Pancreas (tissue), 10 donors: ENCODE data around the gene NT5C3A. TPM values are rescaled to one million over a fixed set of nuclear protein-coding genes. Genes with fewer than 3 reads are reported as not detected.
A peak's percentile ranks its signal among the peaks of the same experiment; 100 is the strongest.

Experiments
- ATAC-seq, 4 donors: fragments of 200-7000 bp; cut with Tn5 transposase; one replicate each; pipeline versions ENCODE4 v1.8.0 to v1.9.1; 2020; ENCODE audit warnings: mild to moderate bottlenecking in 4 of 4, moderate library complexity in 4 of 4
- DNase-seq, 6 donors: peaks; one replicate each; pipeline ENCODE4 v3.0.0-alpha.2; 2020
- FAIRE-seq: peaks from 2 replicates; lab custom pipeline; 2012; peaks lifted over from hg19 to GRCh38; lab: Jason Lieb, UNC
- H3K27ac ChIP-seq, 4 donors: fragments of 200-600 bp; sonication (generic); 1 replicate in 3 of 4; 2 replicates in 1 of 4; pipeline versions ENCODE4 v1.5.0 to v1.8.0; 2020
- H3K27me3 ChIP-seq, 4 donors: fragments of 200-600 bp; one replicate each; pipeline ENCODE4 v1.8.0; 2021
- H3K36me3 ChIP-seq, 3 donors: fragments of 200-600 bp; sonication (generic) in 1 of 3; one replicate each; pipeline versions ENCODE4 v1.5.0 to v1.8.0; 2020 to 2021
- H3K4me1 ChIP-seq, 3 donors: fragments of 200-600 bp; one replicate each; pipeline ENCODE4 v1.8.0; 2021
- H3K4me3 ChIP-seq, 4 donors: fragments of 200-600 bp; sonication (generic) in 2 of 4; one replicate each; pipeline versions ENCODE4 v1.5.0 to v1.8.0; 2020 to 2021
- H3K9me3 ChIP-seq, 4 donors: fragments of 200-600 bp; one replicate each; pipeline ENCODE4 v1.8.0; 2021
- WGBS, 2 donors: extraction: QIAGEN DNeasy Blood & Tissue Kit; methylation state at CpG; one replicate each; pipeline ENCODE4 v1.1.7; 2013; 5-methylcytosine and 5-hydroxymethylcytosine counted together
- intact Hi-C, 3 donors: fragments of 100-400 bp; cut with DNase I; formaldehyde crosslinking; loops; one replicate each; pipeline versions ENCODE4 v1.11.1 to v1.14.2; 2022
- polyA plus RNA-seq, 2 donors: library from polyadenylated mRNA; stranded (reverse); fragments of 200-250 nt; gene quantifications; one replicate each; pipeline ENCODE4 v1.2.3, GENCODE V29; 2013
- total RNA-seq, 6 donors: library from RNA; stranded (reverse); fragmentation: NEBNext Ultra II Directional in 4 of 6; extraction: Animal tissue kit (Norgen Biotek cat#: 25700) in 4 of 6; gene quantifications; one replicate each; pipeline versions ENCODE4 v1.2.1 to v1.2.4, GENCODE V29; 2021 to 2023
- TF ChIP-seq, protein P1 (sequence below), 4 donors: fragments of 200-600 bp; sonication (generic) in 3 of 4; IDR thresholded peaks; one replicate each; pipeline versions ENCODE4 v1.5.0 to v1.8.0; 2021; ENCODE audit warnings: antibody characterized with exemption in 4 of 4
- donor health status: healthy with polysubstance abuse.
- donor health status: DM: no; HTN: no; CAD: no; lungs with moderate emphysema.
- donor health status: DM: no; HTN: no; CAD: no.
- donor health status: control.
- donor health status: control.
- donor health status: Bipolar disorder and iron deficiency.
- donor health status: DM: yes; HTN: yes; CAD: no.
- donor health status: DM: no; HTN: no; CAD: no.
- donor health status: DM: no; HTN: no; CAD: no.
- donor health status: DM: yes; HTN: yes; CAD: no.

Gene NT5C3A
- total RNA-seq: 10 to 100 TPM; 15.6 to 30.3 (median 24.6) TPM
- polyA plus RNA-seq: 10 to 100 TPM; 13.8 to 25.1 TPM

DNA sequence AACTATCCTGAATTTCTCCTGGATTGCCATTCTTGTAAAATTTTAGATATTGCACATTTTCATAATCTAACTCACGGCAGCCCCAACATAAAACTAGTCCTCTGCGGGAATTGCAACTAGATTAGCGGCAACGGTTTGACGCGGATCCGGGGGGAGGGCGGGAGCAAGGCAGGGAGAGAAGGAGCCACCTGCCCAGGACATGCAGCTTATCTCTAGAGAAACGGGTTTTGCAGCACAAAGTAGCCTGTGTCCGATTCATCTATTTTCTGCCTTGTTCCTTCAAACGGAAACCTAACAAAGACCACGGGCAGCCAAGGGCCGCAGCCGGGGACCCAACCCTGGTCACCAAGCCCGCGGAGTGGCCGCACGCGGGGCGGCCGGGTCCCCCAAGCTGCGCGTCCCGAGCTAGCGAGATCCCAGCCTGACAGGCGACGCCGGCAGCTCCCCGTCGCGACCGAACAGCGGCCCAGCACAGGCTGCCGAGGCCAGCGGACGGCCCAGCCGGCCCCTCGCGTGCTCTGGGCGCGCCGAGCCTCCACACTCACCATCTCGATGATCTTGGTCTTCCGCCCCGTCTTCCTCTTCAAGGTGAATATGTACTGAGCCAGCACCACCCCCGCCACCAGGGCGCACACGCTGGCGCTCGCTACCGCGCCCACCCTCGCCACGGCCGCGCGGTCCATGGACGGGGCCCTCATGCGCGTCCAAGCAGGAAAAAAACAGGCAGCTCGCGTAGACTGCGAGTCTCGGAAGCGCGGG lies at the start of gene NT5C3A:
NT5C3A (minus strand) TSS at position 754 of the 759 bp plus-strand sequence; CDS start at position 683, 71 bp downstream.
- peaks cover 4 to 16% (median 11%) of the 10 kb centered on the region in 3 donors for H3K4me1 ChIP-seq
- intact Hi-C loops: loop anchor here in 1 of 3 donors (10.0 kb wide), 1 partner anchor 107 kb away; the partner anchor contains the start of gene FKBP9
- no peaks in the 10 kb centered on the region for H3K36me3 ChIP-seq
- DNase-seq: peak in 4 of 6 donors; percentile 37 to 84 (median 44)
- no peaks in the 10 kb centered on the region for H3K9me3 ChIP-seq
- H3K27me3 ChIP-seq: no peaks in the 10 kb centered on the region
- 0% methylated on average over 66 of the region's 66 CpGs for whole genome bisulfite sequencing, 2 donors
- FAIRE-seq: no peak
- ATAC-seq: peak; percentile 45 to 66 (median 54)
- H3K27ac ChIP-seq: peak within 1 kb of the TSS; percentile 80 to 97 (median 86)
- TF ChIP-seq, protein P1, sequence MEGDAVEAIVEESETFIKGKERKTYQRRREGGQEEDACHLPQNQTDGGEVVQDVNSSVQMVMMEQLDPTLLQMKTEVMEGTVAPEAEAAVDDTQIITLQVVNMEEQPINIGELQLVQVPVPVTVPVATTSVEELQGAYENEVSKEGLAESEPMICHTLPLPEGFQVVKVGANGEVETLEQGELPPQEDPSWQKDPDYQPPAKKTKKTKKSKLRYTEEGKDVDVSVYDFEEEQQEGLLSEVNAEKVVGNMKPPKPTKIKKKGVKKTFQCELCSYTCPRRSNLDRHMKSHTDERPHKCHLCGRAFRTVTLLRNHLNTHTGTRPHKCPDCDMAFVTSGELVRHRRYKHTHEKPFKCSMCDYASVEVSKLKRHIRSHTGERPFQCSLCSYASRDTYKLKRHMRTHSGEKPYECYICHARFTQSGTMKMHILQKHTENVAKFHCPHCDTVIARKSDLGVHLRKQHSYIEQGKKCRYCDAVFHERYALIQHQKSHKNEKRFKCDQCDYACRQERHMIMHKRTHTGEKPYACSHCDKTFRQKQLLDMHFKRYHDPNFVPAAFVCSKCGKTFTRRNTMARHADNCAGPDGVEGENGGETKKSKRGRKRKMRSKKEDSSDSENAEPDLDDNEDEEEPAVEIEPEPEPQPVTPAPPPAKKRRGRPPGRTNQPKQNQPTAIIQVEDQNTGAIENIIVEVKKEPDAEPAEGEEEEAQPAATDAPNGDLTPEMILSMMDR (IDR thresholded peaks at IDR 0.05): no peak
- H3K4me3 ChIP-seq: peak within 1 kb of the TSS; percentile 77 to 98 (median 94)

- no peaks in the 10 kb centered on the region for H3K36me3 ChIP-seq
- 46 to 49% methylated on average over 3 of the region's 3 CpGs for WGBS, 2 donors
- H3K9me3 ChIP-seq: no peaks in the 10 kb centered on the region
- H3K4me1 ChIP-seq: peaks cover 13 to 20% (median 16%) of the 10 kb centered on the region in 3 donors
- no peak overlapping the region for H3K27ac ChIP-seq
- ATAC-seq: no peak
- intact Hi-C loops: loop anchor here in 1 of 3 donors (10.0 kb wide), 1 partner anchor 57 kb away; no protein-coding TSS in a partner anchor
- no peak for DNase-seq
- H3K4me3 ChIP-seq: no peak overlapping the region
- FAIRE-seq: no peak
- no peaks in the 10 kb centered on the region for H3K27me3 ChIP-seq
- TF ChIP-seq, protein P1 (IDR thresholded peaks at IDR 0.05): no peak
Measured at GRCh38 chr7:33111614-33112013, 49.0 kb upstream of the NT5C3A start.

DNA sequence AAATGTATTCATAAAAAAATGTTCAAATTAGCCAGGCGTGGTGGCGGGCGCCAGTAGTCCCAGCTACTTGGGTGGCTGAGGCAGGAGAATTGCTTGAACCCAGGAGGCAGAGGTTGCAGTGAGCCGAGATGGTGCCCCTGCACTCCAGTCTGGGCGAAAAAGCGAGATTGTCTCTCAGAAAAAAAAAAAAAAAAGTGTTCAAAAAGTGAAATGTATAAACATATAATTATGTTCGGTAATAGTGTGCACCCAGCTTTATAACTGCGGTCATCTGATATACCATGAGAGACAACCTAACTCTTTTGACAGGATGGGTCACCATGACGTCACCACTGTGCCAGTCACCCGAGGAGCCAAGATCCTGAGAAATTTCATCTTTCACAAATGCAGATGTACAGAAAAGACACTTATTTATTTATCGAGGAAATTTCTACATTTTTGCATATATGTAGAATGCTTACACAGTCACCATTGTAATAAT lies 47.2 kb upstream of the NT5C3A start:
- TF ChIP-seq, protein P1 (IDR thresholded peaks at IDR 0.05): no peak
- Histone ChIP-seq H3K4me1 (peaks cover 13 to 23% (median 16%) of the 10 kb centered on the region in 3 donors), H3K4me3 (peak overlapping the region; percentile 38 to 97 (median 86)), H3K36me3 (no peaks in the 10 kb centered on the region), H3K9me3 (no peaks in the 10 kb centered on the region), H3K27me3 (no peaks in the 10 kb centered on the region), H3K27ac (no peak overlapping the region)
- ATAC-seq (no peak), FAIRE-seq (no peak), DNase-seq (no peak)
- 24 to 28% methylated on average over 11 of the region's 11 CpGs for WGBS, 2 donors
- intact Hi-C loops: loop anchor here in 1 of 3 donors (5.0 to 10.0 kb wide), 2 partner anchors 55 to 167 kb away; no protein-coding TSS in a partner anchor

DNA sequence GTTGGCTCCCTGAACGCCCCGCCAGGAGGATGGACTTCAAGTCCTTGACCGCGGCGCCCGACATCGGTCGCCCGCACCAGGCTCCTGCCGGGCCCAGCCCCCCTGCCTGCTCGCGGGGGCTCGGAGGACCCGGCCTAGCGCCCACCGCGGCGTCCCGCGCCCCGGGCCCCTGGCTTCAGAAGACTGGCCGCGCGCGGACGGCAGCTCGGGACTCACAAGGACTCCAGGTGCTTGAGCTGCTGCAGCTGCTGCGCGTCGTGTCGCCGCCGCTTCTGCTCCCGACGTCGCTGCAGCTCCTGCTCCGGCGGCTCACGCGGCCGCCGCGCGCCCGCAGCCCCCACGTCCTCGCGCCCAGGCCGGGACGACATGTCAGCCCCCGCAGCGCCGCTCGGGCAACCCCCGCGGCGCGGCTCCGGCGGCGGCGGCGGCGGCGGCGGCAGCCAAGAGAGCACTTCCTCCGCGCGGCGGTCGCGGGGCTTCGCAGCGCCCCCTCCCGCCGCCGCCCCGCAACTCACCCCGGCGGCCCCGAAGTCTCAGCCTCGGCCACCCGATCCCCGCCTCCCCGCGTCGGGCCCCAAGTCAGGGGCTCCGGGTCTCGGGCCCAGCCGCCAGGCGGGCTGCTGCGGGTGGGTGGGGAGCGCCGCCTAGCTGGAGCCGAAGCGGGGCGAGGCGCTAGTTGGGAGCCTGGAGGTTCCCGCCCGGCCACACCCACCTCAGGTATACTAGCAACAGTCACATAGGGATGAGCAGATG lies 46.6 kb upstream of the NT5C3A start, which contains the start of gene RP9:
RP9 (minus strand) TSS at position 400 of the 753 bp plus-strand sequence; CDS start at position 368, 32 bp downstream.
- H3K9me3 ChIP-seq: no peaks in the 10 kb centered on the region
- TF ChIP-seq, protein P1 (IDR thresholded peaks at IDR 0.05): peak; percentile 36 to 58 (median 46)
- H3K36me3 ChIP-seq: no peaks in the 10 kb centered on the region
- peak within 1 kb of the TSS; percentile 78 to 97 (median 91) for H3K4me3 ChIP-seq
- DNase-seq (peak; percentile 46 to 87 (median 72)), ATAC-seq (peak; percentile 94 to 96 (median 95)), FAIRE-seq (no peak)
- H3K27me3 ChIP-seq: no peaks in the 10 kb centered on the region
- H3K4me1 ChIP-seq: peaks cover 13 to 23% (median 16%) of the 10 kb centered on the region in 3 donors
- intact Hi-C loops: loop anchor here in 1 of 3 donors (5.0 kb wide), 1 partner anchor 167 kb away; no protein-coding TSS in a partner anchor
- 0 to 1% methylated on average over 54 to 100 of the region's 100 CpGs for WGBS, 2 donors
- H3K27ac ChIP-seq: peak within 1 kb of the TSS; percentile 35 to 72 (median 71)
